SK-N-SH (cell line): ENCODE data around the gene GALNT18. TPM values are rescaled to one million over a fixed set of nuclear protein-coding genes. Genes with fewer than 3 reads are reported as not detected.

Experiments used
- CTCF ChIA-PET: fragments of 300-600, 350-600 bp; formaldehyde crosslinking; extraction: SDS; loops from one replicate; lab custom pipeline; 2021; lab: Yijun Ruan, JAX
- POLR2A ChIA-PET: fragments of 350-600 bp; sonication (Branson Sonifier 250); formaldehyde crosslinking; extraction: SDS; loops from one replicate; lab custom pipeline; 2020; ENCODE audit warnings: antibody characterized with exemption, inconsistent platforms; lab: Yijun Ruan, JAX
- DNase-seq: peaks from one replicate; pipeline ENCODE4 v3.0.0; 2012
- H2AFZ ChIP-seq: fragments of 200-600 bp; sonication (generic); 2 replicates; pipeline ENCODE4 v1.8.1; 2016; ENCODE audit warnings: antibody characterized with exemption, mild to moderate bottlenecking, low read depth
- H3F3A ChIP-seq: fragments of 200-600 bp; sonication (generic); replicated peaks from 2 replicates; pipeline ENCODE3; 2016; ENCODE audit warnings: antibody characterized with exemption, mild to moderate bottlenecking; ENCODE audit not compliant: insufficient read depth
- H3K27ac ChIP-seq, 2 experiments: fragments of 200-500 bp in 1 of 2; fragments of 200-600 bp in 1 of 2; sonication (Bioruptor generic) in 1 of 2; sonication (generic), shearing (Covaris generic) in 1 of 2; 2 replicates each; pipeline versions ENCODE4 v1.5.1 to v1.6.1; 2014 to 2016; ENCODE audit warnings: low read depth in 2 of 2, inconsistent platforms in 1 of 2, low read length in 1 of 2, mild to moderate bottlenecking in 1 of 2, mixed read lengths in 1 of 2
- H3K27me3 ChIP-seq: fragments of 200-600 bp; sonication (generic), shearing (Covaris generic); 2 replicates; pipeline ENCODE4 v1.6.1; 2016; ENCODE audit warnings: mixed run types; ENCODE audit not compliant: insufficient read depth
- H3K36me3 ChIP-seq, 2 experiments: fragments of 200-500 bp in 1 of 2; fragments of 200-600 bp in 1 of 2; sonication (Bioruptor generic) in 1 of 2; sonication (generic) in 1 of 2; replicated peaks in 1 of 2; 2 replicates each; pipeline versions ENCODE3 to v1.5.1; 2014 to 2016; ENCODE audit warnings: low read length in 1 of 2, mild to moderate bottlenecking in 1 of 2; ENCODE audit not compliant: insufficient read depth in 2 of 2, control insufficient read depth in 1 of 2
- H3K4me1 ChIP-seq, 2 experiments: fragments of 200-500 bp in 1 of 2; fragments of 200-600 bp in 1 of 2; sonication (Bioruptor generic) in 1 of 2; sonication (generic), shearing (Covaris generic) in 1 of 2; 2 replicates each; pipeline versions ENCODE4 v1.5.1 to v1.6.1; 2014 to 2016; ENCODE audit warnings: low read depth in 1 of 2, low read length in 1 of 2, mixed run types in 1 of 2; ENCODE audit not compliant: insufficient read depth in 2 of 2, control insufficient read depth in 1 of 2
- H3K4me2 ChIP-seq: fragments of 200-600 bp; sonication (generic), shearing (Covaris generic); 2 replicates; pipeline ENCODE4 v1.6.1; 2017; ENCODE audit warnings: mixed run types
- H3K4me3 ChIP-seq, 2 experiments: fragments of 200-500 bp in 1 of 2; fragments of 200-600 bp in 1 of 2; sonication (Bioruptor generic) in 1 of 2; sonication (generic), shearing (Covaris generic) in 1 of 2; 2 replicates each; pipeline versions ENCODE4 v1.5.1 to v1.8.1; 2014 to 2016; ENCODE audit warnings: low read depth in 2 of 2, inconsistent platforms in 1 of 2, low read length in 1 of 2, mild to moderate bottlenecking in 1 of 2, mixed read lengths in 1 of 2, moderate library complexity in 1 of 2
- H3K79me2 ChIP-seq: fragments of 200-600 bp; sonication (generic); 2 replicates; pipeline ENCODE4 v1.8.1; 2017; ENCODE audit warnings: mild to moderate bottlenecking; ENCODE audit not compliant: insufficient read depth
- H3K9ac ChIP-seq: fragments of 200-600 bp; sonication (generic); 2 replicates; pipeline ENCODE4 v1.6.1; 2017; ENCODE audit warnings: mixed run types
- H3K9me2 ChIP-seq: fragments of 200-600 bp; sonication (generic); 2 replicates; pipeline ENCODE4 v1.6.1; 2017; ENCODE audit warnings: mixed run types
- H3K9me3 ChIP-seq: fragments of 200-600 bp; sonication (generic); 2 replicates; pipeline ENCODE4 v1.6.1; 2017; ENCODE audit warnings: mixed run types, mild to moderate bottlenecking, moderate library complexity
- H4K20me1 ChIP-seq: fragments of 200-600 bp; sonication (generic); 2 replicates; pipeline ENCODE4 v1.6.1; 2017; ENCODE audit warnings: mild to moderate bottlenecking, mixed run types; ENCODE audit not compliant: insufficient read depth
- FOXM1 ChIP-seq: IDR thresholded peaks from 2 replicates; pipeline ENCODE4 v1.4.0; 2012; ENCODE audit warnings: low read depth, mild to moderate bottlenecking
- GATA2 ChIP-seq: sonication (generic); formaldehyde crosslinking; IDR thresholded peaks from 2 replicates; pipeline ENCODE4 v1.5.0; 2020; ENCODE audit warnings: mild to moderate bottlenecking, missing genetic modification reagents
- IRF3 ChIP-seq: fragments of 150-350 bp; IDR thresholded peaks from 2 replicates; pipeline ENCODE4 v1.6.1; 2016; ENCODE audit warnings: mild to moderate bottlenecking, low read depth, low read length
- MAX ChIP-seq: IDR thresholded peaks from 2 replicates; pipeline ENCODE4 v1.4.0; 2012; ENCODE audit warnings: low read depth
- MXI1 ChIP-seq: IDR thresholded peaks from 2 replicates; pipeline ENCODE4 v1.6.1; 2012; ENCODE audit warnings: mild to moderate bottlenecking, low read depth, low read length, improper control_type of control experiment
- RAD21 ChIP-seq: IDR thresholded peaks from 2 replicates; pipeline ENCODE4 v1.6.1; 2012; ENCODE audit warnings: mild to moderate bottlenecking, low read length
- RCOR1 ChIP-seq: fragments of 150-350 bp; IDR thresholded peaks from 2 replicates; pipeline ENCODE4 v1.6.1; 2017; ENCODE audit warnings: antibody characterized with exemption, low read length
- REST ChIP-seq: IDR thresholded peaks from 2 replicates; pipeline ENCODE4 v1.6.1; 2012; ENCODE audit warnings: mild to moderate bottlenecking, low read depth, low read length, moderate library complexity
- RFX5 ChIP-seq: IDR thresholded peaks from 2 replicates; pipeline ENCODE4 v1.6.1; 2012; ENCODE audit warnings: mild to moderate bottlenecking, improper control_type of control experiment, low read length
- SIN3A ChIP-seq: IDR thresholded peaks from 2 replicates; pipeline ENCODE4 v1.6.1; 2012; ENCODE audit warnings: low read depth, mild to moderate bottlenecking, low read length, moderate library complexity, borderline replicate concordance
- TAF1 ChIP-seq: IDR thresholded peaks from 2 replicates; pipeline ENCODE4 v1.6.1; 2012; ENCODE audit warnings: low read depth, mild to moderate bottlenecking, low read length, moderate library complexity, borderline replicate concordance
- USF1 ChIP-seq: IDR thresholded peaks from 2 replicates; pipeline ENCODE4 v1.4.0; 2012; ENCODE audit warnings: low read depth, borderline replicate concordance
- USF2 ChIP-seq: fragments of 150-350 bp; IDR thresholded peaks from 2 replicates; pipeline ENCODE4 v1.6.1; 2017; ENCODE audit warnings: antibody characterized with exemption, low read length, low read depth, borderline replicate concordance
- YY1 ChIP-seq: IDR thresholded peaks from 2 replicates; pipeline ENCODE4 v1.4.0; 2012; ENCODE audit warnings: low read depth, mild to moderate bottlenecking
- WGBS: methylation state at CpG from one replicate; pipeline ENCODE4 v1.1.6; 2017; ENCODE audit warnings: low lambda C conversion rate; 5-methylcytosine and 5-hydroxymethylcytosine counted together
- polyA plus RNA-seq, 3 experiments: library from polyadenylated mRNA; depleted of rRNA; stranded (reverse); fragments of >200 nt; gene quantifications; 2 replicates each; pipeline ENCODE4 v1.2.3, GENCODE V29; 2012

GALNT18 gene
- polyA plus RNA-seq, 1 of the 3 experiments (the other 2 are of a cell fraction), result 0.64 TPM

GRCh38 chr11:11366793-11367192, 255.0 kb downstream of the GALNT18 start:
- Histone ChIP-seq H3K4me1 (no peaks in the 10 kb centered on the region), H3K9me3 (no peaks in the 10 kb centered on the region), H3K27me3 (no peaks in the 10 kb centered on the region), H3K4me2 (no peak overlapping the region), H4K20me1 (no peaks in the 10 kb centered on the region), H3K36me3 (no peaks in the 10 kb centered on the region), H3F3A (no peaks in the 10 kb centered on the region), H3K27ac (no peak overlapping the region), H2AFZ (no peak overlapping the region), H3K4me3 (no peak overlapping the region), H3K79me2 (no peaks in the 10 kb centered on the region)
- 11% methylated on average over 1 of the region's 1 CpG for WGBS
- DNase-seq, result no peak
- CTCF ChIA-PET, result interaction anchor here (0.7 kb wide), 1 partner anchor 8 kb away, joined by 3 read pairs; no protein-coding TSS in a partner anchor
- TF ChIP-seq TAF1, result no peak
- TF ChIP-seq REST, result peak; percentile 76; the same call in 1 of the 2 replicates
- no peak for TF ChIP-seq GATA2 (CRISPR knock-in tag)
- TF ChIP-seq, all 33 proteins: peak for 1
- POLR2A ChIA-PET, result no interaction called here
- Histone ChIP-seq H3K9me2 (no peaks in the 10 kb centered on the region), H3K9ac (no peak overlapping the region)

- Histone ChIP-seq H3K9me2 (no peaks in the 10 kb centered on the region), H3K79me2 (no peaks in the 10 kb centered on the region), H3K27me3 (no peaks in the 10 kb centered on the region), H2AFZ (no peak overlapping the region), H3K9ac (no peak overlapping the region), H3K27ac (no peak overlapping the region)
- TF ChIP-seq IRF3, result no peak
- TF ChIP-seq, all 33 proteins: peak for 0
- H3K36me3 ChIP-seq, result no peaks in the 10 kb centered on the region
- H3K4me1 ChIP-seq, result no peaks in the 10 kb centered on the region
- ChIA-PET CTCF (no interaction called here), POLR2A (no interaction called here)
- H4K20me1 ChIP-seq, result no peaks in the 10 kb centered on the region
- H3K4me2 ChIP-seq, result no peak overlapping the region
- no peak overlapping the region for H3K4me3 ChIP-seq
- H3K9me3 ChIP-seq, result no peaks in the 10 kb centered on the region
- no peaks in the 10 kb centered on the region for H3F3A ChIP-seq
- no peak for DNase-seq
Observed at GRCh38 chr11:11363674-11364073, 258.1 kb downstream of the GALNT18 start.

- Histone ChIP-seq H4K20me1 (no peaks in the 10 kb centered on the region), H3F3A (no peaks in the 10 kb centered on the region), H3K4me3 (no peak overlapping the region), H2AFZ (no peak overlapping the region), H3K4me1 (no peaks in the 10 kb centered on the region), H3K9me2 (no peaks in the 10 kb centered on the region), H3K4me2 (no peak overlapping the region), H3K36me3 (no peaks in the 10 kb centered on the region), H3K79me2 (no peaks in the 10 kb centered on the region), H3K27ac (no peak overlapping the region), H3K9ac (no peak overlapping the region), H3K9me3 (no peaks in the 10 kb centered on the region), H3K27me3 (no peaks in the 10 kb centered on the region)
- no peak for DNase-seq
- TF ChIP-seq RFX5 (no peak), MXI1 (no peak), USF2 (no peak), RAD21 (no peak), RCOR1 (no peak), USF1 (no peak), MAX (no peak), SIN3A (no peak), FOXM1 (no peak), YY1 (no peak)
- CTCF ChIA-PET, result interaction anchor here (0.7 kb wide), 1 partner anchor 12 kb away, joined by 3 read pairs; no protein-coding TSS in a partner anchor
- WGBS, result 51% methylated on average over 3 of the region's 3 CpGs
- POLR2A ChIA-PET, result no interaction called here
Observed at GRCh38 chr11:11359611-11360010, 262.2 kb downstream of the GALNT18 start.
